Measurements from ENCODE around the gene GJD3. TPM values are rescaled to one million over a fixed set of nuclear protein-coding genes. Genes with fewer than 3 reads are reported as not detected.

GJD3 gene
- total RNA-seq, 2 experiments from 2014 or later = not detected

DNA sequence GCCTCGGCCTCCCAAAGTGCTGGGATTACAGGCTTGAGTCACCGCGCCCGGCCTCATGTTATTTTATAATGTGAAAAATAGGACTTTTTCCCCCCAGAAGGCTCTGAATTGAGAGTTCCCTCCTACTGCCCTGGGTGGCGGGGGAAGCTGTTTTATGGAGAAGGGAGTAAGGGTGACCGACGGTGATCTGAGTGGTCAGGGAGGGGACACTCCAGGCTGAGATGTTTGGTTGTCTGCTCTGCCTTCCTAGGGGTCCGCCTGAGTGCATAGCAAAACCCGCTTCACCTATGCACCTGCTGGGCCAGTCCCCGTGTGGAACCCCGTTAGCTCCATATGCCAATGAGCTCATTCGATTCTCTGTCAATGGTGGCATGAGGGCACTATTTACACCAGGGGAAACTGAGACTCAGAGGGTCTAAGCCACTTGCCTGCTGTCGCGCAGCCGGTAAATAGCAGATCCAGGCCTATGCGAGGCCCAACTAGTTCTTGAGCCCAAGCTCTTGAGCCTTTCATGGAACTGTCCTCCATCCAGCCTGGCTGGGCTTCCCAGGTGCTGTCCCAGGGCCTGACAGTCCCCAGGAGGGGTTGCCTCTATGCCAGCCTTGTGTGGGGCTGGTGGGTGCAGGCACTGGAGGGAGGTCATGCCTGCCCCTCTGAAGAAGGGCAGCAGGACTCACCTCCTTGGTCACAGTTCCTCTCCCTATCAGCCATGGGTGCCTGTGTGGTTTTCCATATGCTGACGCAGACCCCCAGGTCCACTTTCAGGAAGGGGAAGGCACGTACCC lies 1.7 kb upstream of the GJD3 start:
- no peaks in the 10 kb centered on the region for H3K9me3 Mint-ChIP-seq (ENCODE audit: low read depth)
- no peak overlapping the region for H3K4me3 Mint-ChIP-seq
- CTCF ChIA-PET = interaction anchor here (1.2 to 14.7 kb wide), 6 partner anchors 12 to 169 kb away, joined by 3 to 218 read pairs (median 6); no protein-coding TSS in a partner anchor
- ATAC-seq (no peak), DNase-seq (no peak)
- peaks cover 12% of the 10 kb centered on the region for H3K27me3 Mint-ChIP-seq
- peaks cover 16% of the 10 kb centered on the region for H3K4me1 Mint-ChIP-seq
- H3K27ac Mint-ChIP-seq = no peak overlapping the region
- no peaks in the 10 kb centered on the region for H3K36me3 Mint-ChIP-seq

DNA sequence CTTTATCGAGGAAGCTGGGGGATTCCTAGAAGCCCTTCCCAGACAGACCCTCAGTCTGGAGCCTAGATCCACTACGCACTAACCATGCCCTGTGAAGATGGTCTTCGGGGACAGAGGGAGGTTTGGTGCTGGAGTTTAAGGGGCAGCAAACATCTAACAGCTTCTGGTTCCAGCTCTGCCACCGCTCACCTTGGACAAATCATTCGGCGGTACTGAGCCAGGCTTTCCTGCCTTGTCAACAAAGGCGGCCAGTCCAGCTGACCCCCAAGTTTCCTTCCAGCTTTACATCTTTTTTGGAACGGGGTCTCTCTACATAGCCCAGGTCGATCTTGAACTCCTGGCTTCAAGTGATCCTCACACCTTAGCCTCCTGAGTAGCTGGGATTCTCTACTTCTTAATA lies 369 bp upstream of the GJD3 start:
- Mint-ChIP-seq H3K4me1 (peaks cover 14% of the 10 kb centered on the region), H3K27ac (no peak overlapping the region), H3K27me3 (peaks cover 23% of the 10 kb centered on the region), H3K9me3 (ENCODE audit: low read depth) (no peaks in the 10 kb centered on the region), H3K36me3 (no peaks in the 10 kb centered on the region), H3K4me3 (no peak overlapping the region)
- ATAC-seq (no peak), DNase-seq (no peak)
- CTCF ChIA-PET = interaction anchor here (0.9 to 14.7 kb wide), 12 partner anchors 10 to 195 kb away, joined by 3 to 218 read pairs (median 4); no protein-coding TSS in a partner anchor

DNA sequence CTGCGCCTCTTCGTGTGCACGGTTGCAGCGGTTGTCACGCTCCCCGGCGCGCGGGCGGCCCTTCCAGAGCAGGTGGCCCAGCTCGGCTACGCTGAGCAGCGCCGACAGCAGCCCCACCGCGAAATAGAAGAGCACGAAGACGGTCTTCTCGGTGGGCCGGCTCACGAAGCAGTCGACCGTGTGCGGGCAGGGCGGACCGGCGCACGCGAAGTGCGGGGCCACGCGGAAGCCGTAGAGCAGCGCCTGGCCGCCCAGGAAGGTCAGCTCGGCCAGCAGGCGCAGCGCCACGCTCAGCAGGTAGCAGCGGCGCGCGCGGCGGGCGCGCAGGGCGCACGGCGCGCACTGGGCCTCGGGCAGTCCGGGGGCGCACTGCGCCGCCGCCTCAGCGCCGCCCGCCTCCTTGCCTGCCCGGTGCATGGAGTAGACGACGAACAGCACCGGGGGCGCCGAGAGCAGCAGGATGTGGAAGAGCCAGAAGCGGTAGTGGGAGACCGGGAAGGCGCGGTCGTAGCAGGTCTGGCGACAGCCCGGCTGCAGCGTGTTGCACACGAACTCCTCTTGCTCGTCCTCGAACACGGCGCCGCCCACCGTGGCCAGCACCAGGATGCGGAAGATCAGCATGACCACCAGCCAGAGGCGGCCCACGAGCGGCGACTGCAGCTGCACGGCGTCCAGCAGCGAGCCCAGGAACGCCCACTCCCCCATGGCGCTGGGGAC lies 1.3 kb downstream of the GJD3 start:
- H3K4me3 Mint-ChIP-seq = peak overlapping the region; percentile 68
- peaks cover 31% of the 10 kb centered on the region for H3K27me3 Mint-ChIP-seq
- no peaks in the 10 kb centered on the region for H3K9me3 Mint-ChIP-seq (ENCODE audit: low read depth)
- no peak for DNase-seq
- CTCF ChIA-PET = interaction anchor here (0.7 to 14.7 kb wide), 28 partner anchors 10 to 263 kb away, joined by 3 to 433 read pairs (median 5); partner anchors contain the start of genes CDC6, IGFBP4, RARA and TOP2A
- ATAC-seq = peak; percentile 54
- H3K36me3 Mint-ChIP-seq = no peaks in the 10 kb centered on the region
- H3K27ac Mint-ChIP-seq = no peak overlapping the region
- peaks cover 16% of the 10 kb centered on the region for H3K4me1 Mint-ChIP-seq

DNA sequence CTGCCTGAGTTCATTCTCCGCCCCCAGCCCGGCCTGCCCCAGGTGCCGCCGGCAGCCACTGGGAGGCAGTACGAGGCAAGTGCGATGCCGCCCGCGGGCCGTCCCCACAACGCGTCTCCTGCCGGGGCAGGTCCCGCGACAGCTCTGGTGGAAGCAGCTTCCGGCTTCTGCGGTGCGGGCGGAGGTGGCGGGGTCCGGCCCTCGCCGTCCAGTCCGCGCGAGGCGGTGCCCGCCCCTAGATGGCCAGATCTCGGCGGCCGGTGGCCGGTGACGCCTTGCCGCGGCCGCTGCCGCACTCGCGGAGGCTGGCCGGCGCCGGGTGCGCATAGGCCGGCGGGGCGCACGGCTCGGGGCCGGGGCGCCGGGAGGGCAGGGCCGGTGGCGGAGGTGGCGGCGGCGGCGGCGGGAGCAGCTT lies 1.8 kb downstream of the GJD3 start:
- Mint-ChIP-seq H3K4me3 (peak overlapping the region; percentile 68), H3K4me1 (peaks cover 16% of the 10 kb centered on the region), H3K27me3 (peaks cover 31% of the 10 kb centered on the region), H3K36me3 (no peaks in the 10 kb centered on the region), H3K9me3 (ENCODE audit: low read depth) (no peaks in the 10 kb centered on the region), H3K27ac (no peak overlapping the region)
- ATAC-seq (peak; percentile 90), DNase-seq (peak; percentile 90)
- CTCF ChIA-PET = interaction anchor here (0.5 to 14.7 kb wide), 31 partner anchors 11 to 264 kb away, joined by 3 to 433 read pairs (median 4); partner anchors contain the start of genes CDC6, IGFBP4, RARA and TOP2A

DNA sequence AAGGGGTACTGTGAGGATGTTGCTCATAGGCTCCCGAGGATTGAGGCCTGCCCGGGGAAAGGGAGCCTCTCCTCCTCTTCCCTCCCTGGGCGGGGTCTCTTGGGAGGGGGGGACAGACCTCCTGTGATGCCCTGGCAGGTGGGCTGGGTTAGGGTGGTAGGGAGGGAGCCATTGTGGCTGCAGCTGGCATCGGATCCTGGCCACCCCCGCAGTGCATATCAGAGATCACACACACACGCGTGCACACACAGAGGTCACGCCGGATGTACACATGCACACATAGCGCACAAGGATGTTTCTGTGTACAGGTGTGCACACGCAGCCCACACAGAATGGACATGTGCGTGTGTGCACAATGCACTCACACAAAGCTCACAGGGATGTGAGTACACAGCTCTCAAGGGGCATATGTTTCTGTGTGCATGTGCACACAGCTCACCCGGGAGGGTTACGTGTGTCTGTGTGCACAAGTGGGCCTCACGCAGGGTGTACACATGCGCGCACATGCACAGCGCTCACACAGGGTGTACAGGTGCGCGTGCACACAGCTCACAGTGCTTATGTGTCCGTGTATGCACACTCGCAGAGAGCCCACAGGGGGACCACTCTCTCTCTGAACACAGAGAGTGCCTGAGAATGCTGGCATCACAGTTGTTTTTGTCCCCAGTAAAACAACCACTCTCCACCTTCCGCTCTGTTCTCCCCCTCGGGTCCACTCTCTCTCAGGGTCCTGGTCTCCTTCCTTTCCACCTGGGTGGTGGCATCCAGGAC lies 2.4 kb downstream of the GJD3 start:
- Mint-ChIP-seq H3K4me1 (peaks cover 16% of the 10 kb centered on the region), H3K27ac (no peak overlapping the region), H3K9me3 (ENCODE audit: low read depth) (no peaks in the 10 kb centered on the region), H3K4me3 (peak overlapping the region; percentile 41), H3K27me3 (peaks cover 31% of the 10 kb centered on the region), H3K36me3 (no peaks in the 10 kb centered on the region)
- DNase-seq (no peak), ATAC-seq (peak; percentile 7)
- CTCF ChIA-PET = interaction anchor here (0.5 to 14.7 kb wide), 33 partner anchors 10 to 431 kb away, joined by 3 to 433 read pairs (median 4); partner anchors contain the start of genes CDC6, IGFBP4, RARA and TOP2A

DNA sequence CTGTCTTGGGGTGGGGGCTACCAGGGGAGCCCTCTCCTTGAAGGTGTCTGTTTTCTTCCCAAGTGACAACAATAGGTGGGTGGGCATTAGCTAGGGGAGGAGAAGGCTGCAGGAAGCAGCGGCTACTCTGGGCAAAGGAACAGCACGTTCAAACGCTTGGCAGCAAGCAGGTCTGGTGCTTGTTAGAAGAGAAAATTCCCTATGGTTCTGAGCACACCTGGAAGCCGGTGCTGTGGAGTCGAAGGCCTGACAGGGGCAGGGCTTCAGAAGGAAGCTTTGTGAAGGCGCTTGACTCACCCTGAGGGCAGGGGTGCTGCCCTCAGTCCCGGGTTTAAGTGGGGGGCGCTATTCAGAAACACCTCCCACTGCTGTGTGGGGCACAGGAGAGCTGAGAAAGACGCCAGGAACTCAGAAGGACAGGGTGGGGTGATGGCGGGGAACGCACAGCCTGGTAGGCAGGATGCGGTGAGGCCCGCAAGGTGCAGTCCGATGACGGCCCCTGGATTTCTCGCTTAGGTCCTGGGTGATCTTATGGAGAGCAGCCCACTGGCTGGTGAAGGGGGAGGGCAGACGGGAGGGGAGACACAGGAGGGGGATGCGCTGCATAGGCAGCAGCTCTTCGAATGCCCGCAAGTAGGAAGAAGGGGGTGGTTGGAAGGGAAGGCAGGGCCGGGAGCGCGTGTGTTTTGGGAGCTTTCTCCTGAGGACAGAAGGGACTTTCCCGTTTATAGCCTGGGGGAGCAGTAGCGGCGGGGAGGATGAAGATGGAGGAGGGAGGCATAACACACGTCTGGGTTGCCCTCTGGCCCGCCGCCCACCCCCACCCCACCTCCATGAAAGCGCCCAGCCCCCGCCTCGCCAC lies 3.2 kb downstream of the GJD3 start:
- Mint-ChIP-seq H3K9me3 (ENCODE audit: low read depth) (no peaks in the 10 kb centered on the region), H3K27me3 (peaks cover 31% of the 10 kb centered on the region), H3K4me3 (no peak overlapping the region), H3K36me3 (no peaks in the 10 kb centered on the region), H3K4me1 (peaks cover 16% of the 10 kb centered on the region), H3K27ac (no peak overlapping the region)
- ATAC-seq (no peak), DNase-seq (no peak)
- CTCF ChIA-PET = interaction anchor here (1.0 to 14.7 kb wide), 11 partner anchors 9 to 199 kb away, joined by 3 to 433 read pairs (median 8); partner anchors contain the start of genes CDC6, IGFBP4, RARA and TOP2A

DNA sequence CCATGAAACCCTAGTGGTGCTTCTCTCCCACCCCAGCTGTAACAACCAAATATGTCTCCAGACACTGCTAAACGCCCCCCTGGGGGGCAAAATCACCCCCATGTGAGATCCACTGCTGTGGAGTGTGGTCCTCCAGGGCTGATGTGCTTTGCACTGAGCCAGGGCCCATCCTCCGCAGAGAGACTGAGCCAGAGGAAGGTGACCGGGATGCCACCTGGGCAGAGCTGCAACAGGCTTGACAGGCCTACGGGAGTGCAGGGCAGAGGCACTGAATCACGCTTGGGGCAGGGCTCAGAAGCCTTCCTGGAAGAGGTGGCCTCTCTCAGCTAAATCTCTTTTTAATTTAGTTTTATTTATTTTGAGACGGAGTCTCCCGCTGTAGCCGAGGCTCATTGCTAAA lies 4.4 kb downstream of the GJD3 start:
- DNase-seq (no peak), ATAC-seq (no peak)
- CTCF ChIA-PET = interaction anchor here (1.3 to 14.7 kb wide), 5 partner anchors 16 to 200 kb away, joined by 3 to 433 read pairs (median 8); partner anchors contain the start of genes CDC6 and RARA
- Mint-ChIP-seq H3K9me3 (ENCODE audit: low read depth) (no peaks in the 10 kb centered on the region), H3K27me3 (peaks cover 31% of the 10 kb centered on the region), H3K27ac (no peak overlapping the region), H3K4me3 (no peak overlapping the region), H3K4me1 (peaks cover 16% of the 10 kb centered on the region), H3K36me3 (peaks cover 2% of the 10 kb centered on the region)

DNA sequence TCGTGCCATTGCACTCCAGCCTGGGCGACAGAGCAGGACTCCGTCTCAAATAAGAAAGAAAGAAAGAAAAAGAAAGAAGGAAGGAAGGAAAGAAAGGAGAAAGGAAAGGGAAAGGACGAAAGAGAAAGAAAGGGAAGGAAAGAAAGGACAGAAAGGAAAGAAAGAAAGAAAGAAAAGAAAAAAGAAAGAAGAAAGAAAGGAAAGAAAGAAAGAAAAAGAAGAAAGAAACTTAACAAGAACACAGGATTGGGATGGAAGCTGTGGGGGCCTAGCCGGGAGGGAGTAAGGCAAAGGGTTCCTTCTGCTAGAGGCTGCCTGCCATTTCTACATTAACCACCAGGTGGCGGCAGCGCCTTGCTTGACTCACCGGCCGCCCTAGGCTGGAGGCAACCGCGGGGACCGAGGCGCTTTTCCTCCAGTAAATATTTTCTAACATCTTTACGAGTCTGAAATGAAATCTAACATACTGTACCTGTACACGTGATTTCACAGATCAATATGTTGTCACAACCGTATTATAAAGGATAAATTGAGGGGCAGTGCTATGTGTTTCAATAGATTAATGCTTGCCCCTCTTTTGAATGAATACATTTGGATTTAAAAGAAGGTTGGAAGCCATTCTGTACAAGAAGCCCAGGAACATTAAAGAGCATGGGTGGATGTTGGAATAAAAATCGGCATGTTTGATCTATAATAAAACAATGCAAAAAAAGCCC lies 6.1 kb downstream of the GJD3 start:
- CTCF ChIA-PET = interaction anchor here (0.7 to 14.7 kb wide), 29 partner anchors 11 to 249 kb away, joined by 3 to 433 read pairs (median 3); partner anchors contain the start of genes CDC6 and RARA
- H3K4me3 Mint-ChIP-seq = no peak overlapping the region

DNA sequence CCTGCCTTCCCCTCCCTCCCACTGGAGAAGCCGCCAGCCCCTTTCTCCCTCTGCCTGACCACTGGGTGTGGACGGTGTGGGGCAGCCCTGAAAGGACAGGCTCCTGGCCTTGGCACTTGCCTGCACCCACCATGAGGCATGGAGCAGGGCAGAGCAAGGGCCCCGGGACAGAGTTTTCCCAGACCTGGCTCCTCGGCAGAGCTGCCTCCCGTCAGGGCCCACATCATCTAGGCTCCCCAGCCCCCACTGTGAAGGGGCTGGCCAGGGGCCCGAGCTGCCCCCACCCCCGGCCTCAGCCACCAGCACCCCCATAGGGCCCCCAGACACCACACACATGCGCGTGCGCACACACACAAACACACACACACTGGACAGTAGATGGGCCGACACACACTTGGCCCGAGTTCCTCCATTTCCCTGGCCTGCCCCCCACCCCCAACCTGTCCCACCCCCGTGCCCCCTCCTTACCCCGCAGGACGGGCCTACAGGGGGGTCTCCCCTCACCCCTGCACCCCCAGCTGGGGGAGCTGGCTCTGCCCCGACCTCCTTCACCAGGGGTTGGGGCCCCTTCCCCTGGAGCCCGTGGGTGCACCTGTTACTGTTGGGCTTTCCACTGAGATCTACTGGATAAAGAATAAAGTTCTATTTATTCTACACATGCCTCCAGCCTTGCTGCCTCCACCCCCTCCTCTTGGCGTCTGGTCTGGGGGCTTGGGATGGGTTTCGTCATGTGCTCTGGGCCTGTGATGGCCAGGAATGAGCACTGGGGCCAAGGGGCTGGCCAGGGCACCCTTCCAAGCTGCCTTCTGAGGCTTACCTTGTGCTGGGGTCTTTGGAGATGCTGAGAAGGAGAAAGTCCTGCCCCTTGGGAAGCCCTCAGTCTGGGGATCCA lies 7.3 kb downstream of the GJD3 start:
- peaks cover 9% of the 10 kb centered on the region for H3K36me3 Mint-ChIP-seq
- no peak overlapping the region for H3K4me3 Mint-ChIP-seq
- no peak for ATAC-seq
- H3K4me1 Mint-ChIP-seq = peaks cover 16% of the 10 kb centered on the region
- H3K27me3 Mint-ChIP-seq = peaks cover 25% of the 10 kb centered on the region
- no peak overlapping the region for H3K27ac Mint-ChIP-seq
- no peaks in the 10 kb centered on the region for H3K9me3 Mint-ChIP-seq (ENCODE audit: low read depth)
- CTCF ChIA-PET = interaction anchor here (0.6 to 14.7 kb wide), 23 partner anchors 10 to 202 kb away, joined by 3 to 433 read pairs (median 4); partner anchors contain the start of genes CDC6 and RARA
- DNase-seq = no peak

More for the DNA sequence above, 6.1 kb downstream of the GJD3 start:
- H3K27me3 Mint-ChIP-seq = peaks cover 26% of the 10 kb centered on the region
- peak; percentile 92 for DNase-seq
- peaks cover 13% of the 10 kb centered on the region for H3K4me1 Mint-ChIP-seq
- ATAC-seq = peak; percentile 61
- H3K27ac Mint-ChIP-seq = peak overlapping the region; percentile 36
- no peaks in the 10 kb centered on the region for H3K9me3 Mint-ChIP-seq (ENCODE audit: low read depth)
- peaks cover 5% of the 10 kb centered on the region for H3K36me3 Mint-ChIP-seq

DNA sequence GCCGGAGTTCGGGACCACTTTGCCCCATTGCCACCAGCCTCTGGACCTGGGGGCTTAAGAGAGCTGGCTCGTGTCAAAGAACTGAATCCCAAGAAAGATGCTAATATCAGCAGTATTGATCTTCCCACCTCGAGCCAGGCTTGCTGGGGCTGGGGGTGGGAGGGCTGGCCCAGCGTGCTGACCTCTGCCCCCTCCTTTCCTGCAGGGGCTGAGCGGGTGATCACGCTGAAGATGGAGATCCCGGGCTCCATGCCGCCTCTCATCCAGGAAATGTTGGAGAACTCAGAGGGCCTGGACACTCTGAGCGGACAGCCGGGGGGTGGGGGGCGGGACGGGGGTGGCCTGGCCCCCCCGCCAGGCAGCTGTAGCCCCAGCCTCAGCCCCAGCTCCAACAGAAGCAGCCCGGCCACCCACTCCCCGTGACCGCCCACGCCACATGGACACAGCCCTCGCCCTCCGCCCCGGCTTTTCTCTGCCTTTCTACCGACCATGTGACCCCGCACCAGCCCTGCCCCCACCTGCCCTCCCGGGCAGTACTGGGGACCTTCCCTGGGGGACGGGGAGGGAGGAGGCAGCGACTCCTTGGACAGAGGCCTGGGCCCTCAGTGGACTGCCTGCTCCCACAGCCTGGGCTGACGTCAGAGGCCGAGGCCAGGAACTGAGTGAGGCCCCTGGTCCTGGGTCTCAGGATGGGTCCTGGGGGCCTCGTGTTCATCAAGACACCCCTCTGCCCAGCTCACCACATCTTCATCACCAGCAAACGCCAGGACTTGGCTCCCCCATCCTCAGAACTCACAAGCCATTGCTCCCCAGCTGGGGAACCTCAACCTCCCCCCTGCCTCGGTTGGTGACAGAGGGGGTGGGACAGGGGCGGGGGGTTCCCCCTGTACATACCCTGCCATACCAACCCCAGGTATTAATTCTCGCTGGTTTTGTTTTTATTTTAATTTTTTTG lies 8.5 kb downstream of the GJD3 start:
- peaks cover 17% of the 10 kb centered on the region for H3K27me3 Mint-ChIP-seq
- H3K36me3 Mint-ChIP-seq = peaks cover 10% of the 10 kb centered on the region
- no peaks in the 10 kb centered on the region for H3K9me3 Mint-ChIP-seq (ENCODE audit: low read depth)
- H3K4me1 Mint-ChIP-seq = peaks cover 14% of the 10 kb centered on the region
- CTCF ChIA-PET = interaction anchor here (1.2 to 14.7 kb wide), 14 partner anchors 10 to 203 kb away, joined by 3 to 433 read pairs (median 15); partner anchors contain the start of genes CDC6, GJD3, RARA and TOP2A
- ATAC-seq (no peak), DNase-seq (no peak)
- no peak overlapping the region for H3K4me3 Mint-ChIP-seq
- no peak overlapping the region for H3K27ac Mint-ChIP-seq

Measured in activated CD8-positive, alpha-beta memory T cell treated with anti-CD3 and anti-CD28 coated beads, Interleukin-2, amount 10 ng/mL, durations not matched to agents 7 days and 5 days (primary cell).